Gastroesophageal sphincter (tissue), 4 donors: ENCODE data around the gene MYD88. TPM values are rescaled to one million over a fixed set of nuclear protein-coding genes. Genes with fewer than 3 reads are reported as not detected.
"Not testable (repeated sequence)": the region's sequence is repeated elsewhere in the genome, so short reads cannot be mapped to it uniquely, and the experiment has no call there.

Experiments used
- ATAC-seq: fragments of 150-250 bp; one replicate; pipeline ENCODE4 v1.9.1; 2016; ENCODE audit warnings: mild to moderate bottlenecking, moderate library complexity
- H3K27ac ChIP-seq, 4 donors: fragments of 200-600 bp; sonication (generic) in 3 of 4; 1 replicate in 3 of 4; 2 replicates in 1 of 4; pipeline ENCODE4 v1.5.1; 2016 to 2019
- H3K27me3 ChIP-seq: fragments of 200-600 bp; sonication (generic); one replicate; pipeline ENCODE4 v1.5.1; 2019
- H3K36me3 ChIP-seq, 2 donors: fragments of 200-600 bp; sonication (generic); one replicate each; pipeline ENCODE4 v1.5.1; 2019; ENCODE audit warnings: control low read depth in 1 of 2
- H3K4me1 ChIP-seq, 3 donors: fragments of 200-600 bp; sonication (generic); 1 replicate in 2 of 3; 2 replicates in 1 of 3; pipeline ENCODE4 v1.5.1; 2016 to 2019; ENCODE audit warnings: control low read depth in 2 of 3
- H3K4me3 ChIP-seq, 2 donors: fragments of 200-600 bp; sonication (generic); one replicate each; pipeline ENCODE4 v1.5.1; 2019; ENCODE audit warnings: mild to moderate bottlenecking in 1 of 2, moderate library complexity in 1 of 2
- H3K9me3 ChIP-seq, 3 donors: fragments of 200-600 bp; sonication (generic); one replicate each; pipeline ENCODE4 v1.5.1; 2017 to 2019; ENCODE audit warnings: control low read depth in 2 of 3
- EP300 ChIP-seq: sonication (generic); formaldehyde crosslinking; IDR thresholded peaks from one replicate; pipeline ENCODE4 v1.6.1; 2017; ENCODE audit warnings: antibody characterized with exemption, mild to moderate bottlenecking
- POLR2A ChIP-seq, 2 donors: fragments of 450-650 bp; IDR thresholded peaks; one replicate each; pipeline ENCODE4 v1.6.1; 2017; ENCODE audit warnings: antibody characterized with exemption in 2 of 2, mild to moderate bottlenecking in 2 of 2, moderate library complexity in 1 of 2
- POLR2AphosphoS5 ChIP-seq: sonication (generic); formaldehyde crosslinking; IDR thresholded peaks from one replicate; pipeline ENCODE4 v1.6.1; 2017; ENCODE audit warnings: antibody characterized with exemption
- WGBS, 2 donors: methylation state at CpG; one replicate each; pipeline ENCODE4 v1.1.5; 2018; ENCODE audit warnings: low coverage in 1 of 2; 5-methylcytosine and 5-hydroxymethylcytosine counted together
- total RNA-seq, 4 donors: library from RNA; depleted of rRNA; stranded (reverse); fragments of >200 nt; gene quantifications; one replicate each; pipeline ENCODE4 v1.1.0, GENCODE V29; 2016
- TF ChIP-seq, protein P1 (sequence below), 4 experiments: fragments of 200-600 bp in 2 of 4; fragments of 450-650 bp in 2 of 4; sonication (generic) in 1 of 4; IDR thresholded peaks; one replicate each; pipeline ENCODE4 v1.5.1; 2017 to 2019; ENCODE audit warnings: antibody characterized with exemption in 4 of 4, mild to moderate bottlenecking in 2 of 4, moderate library complexity in 2 of 4

MYD88 gene
- total RNA-seq, 4 donors from 2014 or later, result 18.5 to 36.8 (median 29.6) TPM

DNA sequence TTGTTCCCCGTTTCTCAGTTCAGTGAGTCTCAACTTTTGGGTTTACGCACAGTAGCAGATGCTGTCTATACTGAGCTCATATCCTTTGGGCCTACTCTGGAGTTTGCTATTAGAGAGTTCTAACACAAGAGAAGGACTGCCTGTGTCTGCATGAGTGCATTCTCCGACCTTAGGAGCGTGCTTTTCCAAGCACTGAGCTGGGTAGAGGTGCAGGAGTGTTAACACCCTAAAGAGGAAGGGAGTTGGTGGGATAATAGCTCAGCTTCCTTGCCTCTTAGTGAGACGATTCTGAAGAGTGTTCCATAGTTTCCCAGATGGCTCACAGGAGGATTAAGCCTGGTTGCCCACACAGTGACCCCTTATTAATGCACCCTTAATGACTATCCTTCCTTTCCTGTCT, 20.0 kb downstream of the MYD88 start:
- Histone ChIP-seq H3K4me1 (no peaks in the 10 kb centered on the region), H3K4me3 (no peak overlapping the region), H3K36me3 (no peaks in the 10 kb centered on the region), H3K27me3 (no peaks in the 10 kb centered on the region), H3K9me3 (no peaks in the 10 kb centered on the region), H3K27ac (no peak overlapping the region)
- WGBS, 2 donors, result 74 to 90% methylated on average over 2 to 3 of the region's 5 CpGs
- no peak for ATAC-seq
- no peak for TF ChIP-seq EP300

DNA sequence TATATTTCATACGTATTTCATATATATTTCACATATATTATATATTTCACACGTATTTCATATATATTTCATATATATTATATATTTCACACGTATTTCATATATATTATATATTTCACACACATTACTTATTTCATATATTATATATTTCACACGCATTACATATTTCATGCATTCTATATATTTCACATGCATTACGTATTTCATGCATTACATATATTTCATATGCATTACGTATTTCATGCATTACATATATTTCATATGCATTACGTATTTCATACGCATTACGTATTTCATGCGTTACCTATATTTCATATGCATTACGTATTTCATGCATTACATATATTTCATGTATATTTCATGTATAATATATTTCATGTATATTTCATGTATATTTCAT, 22.2 kb downstream of the MYD88 start:
- not testable (repeated sequence) for H3K4me1 ChIP-seq, ATAC-seq, H3K36me3 ChIP-seq, H3K9me3 ChIP-seq, H3K27ac ChIP-seq, H3K27me3 ChIP-seq, H3K4me3 ChIP-seq
- 89 to 90% methylated on average over 10 to 11 of the region's 11 CpGs for WGBS, 2 donors

DNA sequence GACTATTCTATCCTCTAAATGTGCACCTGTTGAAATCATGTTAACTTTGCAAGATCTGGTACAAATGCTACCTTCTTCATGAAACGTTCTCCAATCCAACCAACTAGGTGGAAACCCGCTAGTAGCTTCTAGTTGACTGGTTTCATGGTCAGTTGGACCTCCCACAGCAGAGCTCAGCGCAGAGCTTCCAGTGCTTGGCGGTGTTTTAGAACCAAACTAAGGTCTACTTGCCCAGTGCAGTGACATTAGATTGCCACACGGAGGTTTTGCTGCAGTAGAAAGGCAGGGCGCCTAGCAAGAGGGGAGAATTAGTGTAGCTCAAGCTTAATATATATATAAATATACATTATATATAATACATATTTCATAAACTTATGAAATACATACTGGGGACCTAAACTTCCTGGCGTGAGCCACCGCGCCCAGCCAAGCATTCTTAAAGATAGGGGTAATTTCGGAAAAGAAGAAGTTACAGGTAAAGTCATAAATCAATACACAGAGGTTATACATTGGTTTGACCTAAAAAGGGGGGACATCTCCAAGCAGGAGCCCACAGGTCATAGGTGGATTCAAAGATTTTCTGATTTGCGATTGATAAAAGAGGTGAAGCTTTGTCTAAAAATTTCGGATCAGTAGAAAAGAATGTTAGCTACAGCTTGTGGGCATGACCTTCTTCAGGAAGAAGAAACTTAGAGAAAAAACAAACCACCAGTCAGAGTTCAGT, 24.8 kb downstream of the MYD88 start:
- no peaks in the 10 kb centered on the region for H3K27me3 ChIP-seq
- no peak overlapping the region for H3K4me3 ChIP-seq
- H3K36me3 ChIP-seq, result no peaks in the 10 kb centered on the region
- peaks cover 0 to 32% (median 5%) of the 10 kb centered on the region in 3 donors for H3K4me1 ChIP-seq
- peak overlapping the region in 3 of 4 donors; percentile 95 to 99 (median 98) for H3K27ac ChIP-seq
- no peak for ATAC-seq
- TF ChIP-seq, protein P1, sequence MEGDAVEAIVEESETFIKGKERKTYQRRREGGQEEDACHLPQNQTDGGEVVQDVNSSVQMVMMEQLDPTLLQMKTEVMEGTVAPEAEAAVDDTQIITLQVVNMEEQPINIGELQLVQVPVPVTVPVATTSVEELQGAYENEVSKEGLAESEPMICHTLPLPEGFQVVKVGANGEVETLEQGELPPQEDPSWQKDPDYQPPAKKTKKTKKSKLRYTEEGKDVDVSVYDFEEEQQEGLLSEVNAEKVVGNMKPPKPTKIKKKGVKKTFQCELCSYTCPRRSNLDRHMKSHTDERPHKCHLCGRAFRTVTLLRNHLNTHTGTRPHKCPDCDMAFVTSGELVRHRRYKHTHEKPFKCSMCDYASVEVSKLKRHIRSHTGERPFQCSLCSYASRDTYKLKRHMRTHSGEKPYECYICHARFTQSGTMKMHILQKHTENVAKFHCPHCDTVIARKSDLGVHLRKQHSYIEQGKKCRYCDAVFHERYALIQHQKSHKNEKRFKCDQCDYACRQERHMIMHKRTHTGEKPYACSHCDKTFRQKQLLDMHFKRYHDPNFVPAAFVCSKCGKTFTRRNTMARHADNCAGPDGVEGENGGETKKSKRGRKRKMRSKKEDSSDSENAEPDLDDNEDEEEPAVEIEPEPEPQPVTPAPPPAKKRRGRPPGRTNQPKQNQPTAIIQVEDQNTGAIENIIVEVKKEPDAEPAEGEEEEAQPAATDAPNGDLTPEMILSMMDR (IDR thresholded peaks at IDR 0.05), result no peak
- TF ChIP-seq EP300 (no peak), POLR2AphosphoS5 (no peak), POLR2A (IDR thresholded peaks at IDR 0.05) (no peak)
- H3K9me3 ChIP-seq, result no peaks in the 10 kb centered on the region
- 82 to 91% methylated on average over 2 to 10 of the region's 12 CpGs for WGBS, 2 donors

DNA sequence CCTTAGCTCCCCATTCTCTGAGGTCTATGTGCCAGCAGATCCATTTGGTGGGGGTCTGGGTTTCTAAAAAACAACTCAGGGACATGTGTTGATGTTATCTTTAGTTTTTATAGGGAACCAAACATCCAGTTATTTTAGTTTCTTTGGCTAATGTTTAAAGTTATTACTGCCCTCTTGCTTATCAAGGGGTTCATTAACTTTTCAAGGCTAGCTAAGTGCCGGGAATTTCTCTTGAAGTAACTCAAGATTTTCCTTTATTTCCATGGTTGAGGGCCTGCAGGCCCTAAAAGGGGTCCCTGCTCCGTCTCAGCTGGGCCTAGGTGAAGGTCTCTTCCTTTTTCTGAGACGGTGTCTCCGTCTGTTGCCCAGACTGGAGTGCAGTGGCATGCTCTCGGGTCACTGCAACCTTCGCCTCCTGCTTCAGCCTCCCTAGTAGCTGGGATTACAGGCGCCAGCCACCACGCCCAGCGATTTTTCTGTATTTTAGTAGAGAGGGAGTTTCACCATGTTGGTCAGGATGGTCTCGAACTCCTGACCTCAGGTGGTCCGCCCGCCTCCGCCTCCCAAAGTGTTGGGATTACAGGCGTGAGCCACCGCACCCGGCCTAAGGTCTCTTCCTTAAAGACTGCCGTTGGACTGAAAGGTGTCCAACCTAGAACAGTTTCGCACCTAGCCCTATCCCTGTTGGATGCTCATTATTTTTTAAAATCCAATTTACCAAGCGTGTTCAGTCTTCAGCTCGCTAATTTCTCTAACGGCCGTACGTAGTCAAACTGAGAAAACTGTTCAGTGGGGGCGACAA, 25.6 kb downstream of the MYD88 start:
- TF ChIP-seq POLR2AphosphoS5, result no peak
- no peak for TF ChIP-seq POLR2A (IDR thresholded peaks at IDR 0.05)
- TF ChIP-seq, protein P1 (IDR thresholded peaks at IDR 0.05), result no peak
- peak overlapping the region; percentile 87 to 94 for H3K4me3 ChIP-seq
- peaks cover 0 to 39% (median 5%) of the 10 kb centered on the region in 3 donors for H3K4me1 ChIP-seq
- peak overlapping the region; percentile 87 to 99 (median 96) for H3K27ac ChIP-seq
- H3K27me3 ChIP-seq, result no peaks in the 10 kb centered on the region
- H3K36me3 ChIP-seq, result no peaks in the 10 kb centered on the region
- H3K9me3 ChIP-seq, result no peaks in the 10 kb centered on the region
- no peak for ATAC-seq
- 81 to 90% methylated on average over 3 to 13 of the region's 24 CpGs for WGBS, 2 donors

DNA sequence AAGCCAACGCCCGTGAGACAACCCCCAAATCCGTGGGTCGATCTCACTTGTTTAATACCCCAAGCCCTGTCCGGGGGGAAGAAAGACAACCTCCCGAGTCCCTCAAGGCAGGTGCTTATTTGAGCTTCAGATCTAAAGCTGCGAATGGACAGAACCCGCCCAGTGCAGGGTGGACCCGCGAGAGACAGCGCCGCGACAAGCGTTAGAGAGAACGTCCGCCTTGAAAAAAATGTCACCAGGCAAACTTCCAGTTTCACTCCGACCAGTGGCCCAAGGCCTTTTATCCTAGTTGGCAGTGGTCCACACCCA, 26.1 kb downstream of the MYD88 start:
- ATAC-seq, result no peak
- Histone ChIP-seq H3K9me3 (no peaks in the 10 kb centered on the region), H3K36me3 (no peaks in the 10 kb centered on the region), H3K4me1 (peaks cover 0 to 45% (median 5%) of the 10 kb centered on the region in 3 donors), H3K27ac (peak overlapping the region; percentile 87 to 99 (median 96)), H3K4me3 (peak overlapping the region; percentile 87 to 94), H3K27me3 (no peaks in the 10 kb centered on the region)
- WGBS, 2 donors, result 0 to 1% methylated on average over 1 to 10 of the region's 17 CpGs
- TF ChIP-seq, protein P1 (IDR thresholded peaks at IDR 0.05), result no peak
- no peak for TF ChIP-seq POLR2A (IDR thresholded peaks at IDR 0.05)
- no peak for TF ChIP-seq POLR2AphosphoS5
- no peak for TF ChIP-seq EP300
